A673 (cell line): ENCODE data around the gene P2RY14. TPM values are rescaled to one million over a fixed set of nuclear protein-coding genes. Genes with fewer than 3 reads are reported as not detected.

Experiments
- BruUV-seq: library from RNA; stranded (reverse); fragments of 400-500 nt; replicated peaks from 2 replicates; lab custom pipeline; 2021; lab: Mats Ljungman, UMichigan
- CTCF ChIA-PET: fragments of 300-600 bp; sonication (Branson Sonifier 250); formaldehyde crosslinking; loops from one replicate; lab custom pipeline; 2022; ENCODE audit warnings: antibody characterized with exemption; lab: Charles Lee
- POLR2A ChIA-PET: fragments of 300-600 bp; sonication (Branson Sonifier 250); formaldehyde crosslinking; loops from one replicate; lab custom pipeline; 2022; ENCODE audit warnings: antibody characterized with exemption; ENCODE audit not compliant: low non-redundant PET; lab: Charles Lee
- DNase-seq: peaks from one replicate; pipeline ENCODE4 v3.0.0-alpha.2; 2015; ENCODE audit warnings: low spot score
- H3K27ac ChIP-seq: fragments of 200-600 bp; sonication (generic); 2 replicates; pipeline ENCODE4 v1.5.1; 2016; ENCODE audit warnings: mixed run types, low read depth, mild to moderate bottlenecking, mixed read lengths, antibody characterized with exemption, low read length; ENCODE audit not compliant: poor library complexity, severe bottlenecking
- H3K27me3 ChIP-seq: fragments of 200-600 bp; sonication (generic); replicated peaks from 2 replicates; pipeline ENCODE4 v1.6.1; 2017; ENCODE audit warnings: mixed run types, low read depth, mild to moderate bottlenecking, mixed read lengths, antibody characterized with exemption, low read length; ENCODE audit not compliant: insufficient read depth, poor library complexity
- H3K36me3 ChIP-seq: fragments of 200-600 bp; sonication (generic); 2 replicates; pipeline ENCODE4 v1.6.1; 2016; ENCODE audit warnings: mixed run types, mild to moderate bottlenecking, mixed read lengths, antibody characterized with exemption, low read length; ENCODE audit not compliant: insufficient read depth, poor library complexity, severe bottlenecking
- H3K4me1 ChIP-seq: fragments of 200-600 bp; sonication (generic); 2 replicates; pipeline ENCODE4 v1.6.1; 2017; ENCODE audit warnings: mixed run types, mild to moderate bottlenecking, mixed read lengths, antibody characterized with exemption, low read length; ENCODE audit not compliant: insufficient read depth, poor library complexity, severe bottlenecking
- H3K4me3 ChIP-seq: fragments of 200-600 bp; sonication (generic); 2 replicates; pipeline ENCODE4 v1.5.1; 2016; ENCODE audit warnings: low read depth, mixed run types, mild to moderate bottlenecking, mixed read lengths, low read length; ENCODE audit not compliant: poor library complexity, severe bottlenecking
- H3K9me3 ChIP-seq: fragments of 200-600 bp; sonication (generic); 2 replicates; pipeline ENCODE4 v1.6.1; 2016; ENCODE audit warnings: mixed run types, low read depth, mild to moderate bottlenecking, mixed read lengths, antibody characterized with exemption, low read length; ENCODE audit not compliant: poor library complexity, severe bottlenecking
- EZH2 ChIP-seq: fragments of 200-600 bp; sonication (generic); IDR thresholded peaks from 2 replicates; pipeline ENCODE4 v1.6.1; 2017; ENCODE audit warnings: borderline replicate concordance, low read depth, mild to moderate bottlenecking, mixed read lengths, antibody characterized with exemption, low read length; ENCODE audit not compliant: poor library complexity, severe bottlenecking
- intact Hi-C: fragments of 100-400 bp; cut with micrococcal nuclease; formaldehyde crosslinking; loops from one replicate; pipeline ENCODE4 v1.10.0; 2022; ENCODE audit not compliant: unreplicated experiment
- total RNA-seq: library from RNA; stranded (reverse); gene quantifications from 2 replicates; pipeline ENCODE4 v1.2.3, GENCODE V29; 2021
- TF ChIP-seq, protein P1 (sequence below): fragments of 300-800, 200-600 bp; sonication (generic); conservative IDR thresholded peaks from 2 replicates; pipeline ENCODE4 v1.5.1; 2017; ENCODE audit warnings: low read depth, mild to moderate bottlenecking, antibody characterized with exemption, low read length, moderate library complexity, mixed read lengths

P2RY14 gene
- total RNA-seq, 1 experiment from 2014 or later = not detected

GRCh38 chr3:151204530-151205402, 73.6 kb downstream of the P2RY14 start:
- H3K36me3 ChIP-seq = no peaks in the 10 kb centered on the region
- H3K4me3 ChIP-seq = no peak overlapping the region
- no peak for DNase-seq
- H3K4me1 ChIP-seq = no peaks in the 10 kb centered on the region
- intact Hi-C loops = no loop called here
- no TSS peak for BruUV-seq
- H3K27ac ChIP-seq = no peak overlapping the region
- no peaks in the 10 kb centered on the region for H3K27me3 ChIP-seq
- CTCF ChIA-PET = interaction anchor here (0.5 kb wide), 1 partner anchor 620 kb away, joined by 6 read pairs; no protein-coding TSS in a partner anchor
- H3K9me3 ChIP-seq = no peaks in the 10 kb centered on the region
- TF ChIP-seq, protein P1, sequence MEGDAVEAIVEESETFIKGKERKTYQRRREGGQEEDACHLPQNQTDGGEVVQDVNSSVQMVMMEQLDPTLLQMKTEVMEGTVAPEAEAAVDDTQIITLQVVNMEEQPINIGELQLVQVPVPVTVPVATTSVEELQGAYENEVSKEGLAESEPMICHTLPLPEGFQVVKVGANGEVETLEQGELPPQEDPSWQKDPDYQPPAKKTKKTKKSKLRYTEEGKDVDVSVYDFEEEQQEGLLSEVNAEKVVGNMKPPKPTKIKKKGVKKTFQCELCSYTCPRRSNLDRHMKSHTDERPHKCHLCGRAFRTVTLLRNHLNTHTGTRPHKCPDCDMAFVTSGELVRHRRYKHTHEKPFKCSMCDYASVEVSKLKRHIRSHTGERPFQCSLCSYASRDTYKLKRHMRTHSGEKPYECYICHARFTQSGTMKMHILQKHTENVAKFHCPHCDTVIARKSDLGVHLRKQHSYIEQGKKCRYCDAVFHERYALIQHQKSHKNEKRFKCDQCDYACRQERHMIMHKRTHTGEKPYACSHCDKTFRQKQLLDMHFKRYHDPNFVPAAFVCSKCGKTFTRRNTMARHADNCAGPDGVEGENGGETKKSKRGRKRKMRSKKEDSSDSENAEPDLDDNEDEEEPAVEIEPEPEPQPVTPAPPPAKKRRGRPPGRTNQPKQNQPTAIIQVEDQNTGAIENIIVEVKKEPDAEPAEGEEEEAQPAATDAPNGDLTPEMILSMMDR = no peak
- TF ChIP-seq EZH2 = no peak
- POLR2A ChIA-PET = no interaction called here

GRCh38 chr3:151203051-151203420, 75.3 kb downstream of the P2RY14 start, which contains the start of gene GPR171:
Gene GPR171 (minus strand): TSS chr3:151203216. CDS start chr3:151199386, 3,830 bp downstream.
- POLR2A ChIA-PET = no interaction called here
- BruUV-seq = no TSS peak
- no peaks in the 10 kb centered on the region for H3K36me3 ChIP-seq
- CTCF ChIA-PET = no interaction called here
- TF ChIP-seq, protein P1 = no peak
- no peak for TF ChIP-seq EZH2
- intact Hi-C loops = no loop called here
- no peaks in the 10 kb centered on the region for H3K4me1 ChIP-seq
- no peak for DNase-seq
- H3K4me3 ChIP-seq = no peak within 1 kb of the TSS
- no peaks in the 10 kb centered on the region for H3K27me3 ChIP-seq
- no peak within 1 kb of the TSS for H3K27ac ChIP-seq
- no peaks in the 10 kb centered on the region for H3K9me3 ChIP-seq

GRCh38 chr3:151201051-151201730, 77.2 kb downstream of the P2RY14 start:
- Histone ChIP-seq H3K36me3 (no peaks in the 10 kb centered on the region), H3K27me3 (no peaks in the 10 kb centered on the region), H3K9me3 (no peaks in the 10 kb centered on the region), H3K27ac (no peak overlapping the region), H3K4me3 (no peak overlapping the region), H3K4me1 (no peaks in the 10 kb centered on the region)
- ChIA-PET POLR2A (no interaction called here), CTCF (no interaction called here)
- TF ChIP-seq EZH2 = no peak
- TF ChIP-seq, protein P1 = no peak
- no peak for DNase-seq
- no TSS peak for BruUV-seq
- intact Hi-C loops = no loop called here
